Breast epithelium (tissue), 3 donors: ENCODE results near the gene LRP6.

ENCODE experiments used
- POLR2A ChIP-seq: fragments of 450-650 bp; IDR thresholded peaks from one replicate; pipeline ENCODE4 v1.6.1; 2016; ENCODE audit warnings: antibody characterized with exemption, mild to moderate bottlenecking, moderate library complexity
- TF ChIP-seq, protein P1 (sequence below), 3 donors: fragments of 450-650 bp; IDR thresholded peaks; one replicate each; pipeline ENCODE4 v1.5.1; 2016 to 2017; ENCODE audit warnings: antibody characterized with exemption in 3 of 3, mild to moderate bottlenecking in 3 of 3, moderate library complexity in 3 of 3

GRCh38 chr12:12305568-12306300 lies 38.9 kb upstream of the LRP6 start:
- TF ChIP-seq, protein P1, sequence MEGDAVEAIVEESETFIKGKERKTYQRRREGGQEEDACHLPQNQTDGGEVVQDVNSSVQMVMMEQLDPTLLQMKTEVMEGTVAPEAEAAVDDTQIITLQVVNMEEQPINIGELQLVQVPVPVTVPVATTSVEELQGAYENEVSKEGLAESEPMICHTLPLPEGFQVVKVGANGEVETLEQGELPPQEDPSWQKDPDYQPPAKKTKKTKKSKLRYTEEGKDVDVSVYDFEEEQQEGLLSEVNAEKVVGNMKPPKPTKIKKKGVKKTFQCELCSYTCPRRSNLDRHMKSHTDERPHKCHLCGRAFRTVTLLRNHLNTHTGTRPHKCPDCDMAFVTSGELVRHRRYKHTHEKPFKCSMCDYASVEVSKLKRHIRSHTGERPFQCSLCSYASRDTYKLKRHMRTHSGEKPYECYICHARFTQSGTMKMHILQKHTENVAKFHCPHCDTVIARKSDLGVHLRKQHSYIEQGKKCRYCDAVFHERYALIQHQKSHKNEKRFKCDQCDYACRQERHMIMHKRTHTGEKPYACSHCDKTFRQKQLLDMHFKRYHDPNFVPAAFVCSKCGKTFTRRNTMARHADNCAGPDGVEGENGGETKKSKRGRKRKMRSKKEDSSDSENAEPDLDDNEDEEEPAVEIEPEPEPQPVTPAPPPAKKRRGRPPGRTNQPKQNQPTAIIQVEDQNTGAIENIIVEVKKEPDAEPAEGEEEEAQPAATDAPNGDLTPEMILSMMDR (IDR thresholded peaks at IDR 0.05), result no peak
- no peak for TF ChIP-seq POLR2A
